Suprapubic skin (tissue), 4 donors: Measurements from ENCODE around the gene BAIAP2.

Experiments
- EP300 ChIP-seq: sonication (generic); formaldehyde crosslinking; IDR thresholded peaks from one replicate; pipeline ENCODE4 v1.6.1; 2017; ENCODE audit warnings: antibody characterized with exemption
- POLR2AphosphoS5 ChIP-seq, 3 donors: sonication (generic); formaldehyde crosslinking; IDR thresholded peaks; one replicate each; pipeline ENCODE4 v1.6.1; 2017; ENCODE audit warnings: antibody characterized with exemption in 3 of 3
- TF ChIP-seq, protein P1 (sequence below), 2 donors: fragments of 200-600 bp in 1 of 2; fragments of 450-650 bp in 1 of 2; sonication (generic) in 1 of 2; IDR thresholded peaks; one replicate each; pipeline ENCODE4 v1.5.1; 2016 to 2019; ENCODE audit warnings: antibody characterized with exemption in 2 of 2, mild to moderate bottlenecking in 1 of 2, moderate library complexity in 1 of 2

DNA sequence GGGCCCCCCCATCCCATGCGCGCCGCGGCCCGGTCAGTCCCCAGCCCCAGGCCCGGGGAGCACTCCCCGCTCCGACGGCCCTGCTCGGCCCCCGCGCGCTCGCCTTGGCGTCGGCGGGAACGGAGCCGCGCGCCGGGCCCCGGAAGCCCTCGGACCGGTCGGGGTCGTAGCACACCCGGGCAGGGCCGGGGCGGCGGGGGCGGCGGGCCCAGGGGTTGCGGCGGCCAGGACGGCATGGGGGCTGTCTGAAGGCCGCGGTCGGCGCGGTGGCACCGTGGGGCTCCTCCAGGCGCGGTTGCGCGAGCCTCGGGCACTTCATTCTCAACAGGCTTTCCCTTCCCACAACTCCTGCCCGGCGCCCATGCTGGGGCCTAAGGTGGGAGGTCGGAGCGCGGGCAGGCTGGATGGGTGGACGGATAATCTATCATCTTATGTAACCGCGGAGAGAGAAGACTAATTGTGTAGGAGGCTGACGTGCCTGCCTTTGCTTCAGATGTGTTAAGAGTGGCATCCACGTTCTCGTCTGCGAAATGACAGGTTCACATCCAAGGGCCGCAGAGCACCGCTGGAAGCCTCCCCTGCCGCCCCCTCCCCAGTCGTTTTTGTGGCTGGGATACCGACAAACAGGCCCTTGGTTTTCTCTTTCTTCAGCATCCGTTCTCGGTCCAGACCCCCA lies 708 bp downstream of the BAIAP2 start:
- TF ChIP-seq, protein P1, sequence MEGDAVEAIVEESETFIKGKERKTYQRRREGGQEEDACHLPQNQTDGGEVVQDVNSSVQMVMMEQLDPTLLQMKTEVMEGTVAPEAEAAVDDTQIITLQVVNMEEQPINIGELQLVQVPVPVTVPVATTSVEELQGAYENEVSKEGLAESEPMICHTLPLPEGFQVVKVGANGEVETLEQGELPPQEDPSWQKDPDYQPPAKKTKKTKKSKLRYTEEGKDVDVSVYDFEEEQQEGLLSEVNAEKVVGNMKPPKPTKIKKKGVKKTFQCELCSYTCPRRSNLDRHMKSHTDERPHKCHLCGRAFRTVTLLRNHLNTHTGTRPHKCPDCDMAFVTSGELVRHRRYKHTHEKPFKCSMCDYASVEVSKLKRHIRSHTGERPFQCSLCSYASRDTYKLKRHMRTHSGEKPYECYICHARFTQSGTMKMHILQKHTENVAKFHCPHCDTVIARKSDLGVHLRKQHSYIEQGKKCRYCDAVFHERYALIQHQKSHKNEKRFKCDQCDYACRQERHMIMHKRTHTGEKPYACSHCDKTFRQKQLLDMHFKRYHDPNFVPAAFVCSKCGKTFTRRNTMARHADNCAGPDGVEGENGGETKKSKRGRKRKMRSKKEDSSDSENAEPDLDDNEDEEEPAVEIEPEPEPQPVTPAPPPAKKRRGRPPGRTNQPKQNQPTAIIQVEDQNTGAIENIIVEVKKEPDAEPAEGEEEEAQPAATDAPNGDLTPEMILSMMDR (IDR thresholded peaks at IDR 0.05), result no peak
- TF ChIP-seq POLR2AphosphoS5 (IDR thresholded peaks at IDR 0.05) (no peak), EP300 (no peak)
